Activated CD4-positive, alpha-beta T cell treated with anti-CD3 and anti-CD28 coated beads, Interleukin-2, amount 50 U/mL, for 48 hours (primary cell): ENCODE measurements around the gene CUL4A.
A peak's percentile ranks its signal among the peaks of the same experiment; 100 is the strongest.

Source experiments
- DNase-seq, 2 experiments: peaks; one replicate each; pipeline ENCODE4 v3.0.0-alpha.2; 2020

The CUL4A gene

GRCh38 chr13:113179374-113180230 lies 29.8 kb upstream of the CUL4A start:
- DNase-seq = no peak

DNA sequence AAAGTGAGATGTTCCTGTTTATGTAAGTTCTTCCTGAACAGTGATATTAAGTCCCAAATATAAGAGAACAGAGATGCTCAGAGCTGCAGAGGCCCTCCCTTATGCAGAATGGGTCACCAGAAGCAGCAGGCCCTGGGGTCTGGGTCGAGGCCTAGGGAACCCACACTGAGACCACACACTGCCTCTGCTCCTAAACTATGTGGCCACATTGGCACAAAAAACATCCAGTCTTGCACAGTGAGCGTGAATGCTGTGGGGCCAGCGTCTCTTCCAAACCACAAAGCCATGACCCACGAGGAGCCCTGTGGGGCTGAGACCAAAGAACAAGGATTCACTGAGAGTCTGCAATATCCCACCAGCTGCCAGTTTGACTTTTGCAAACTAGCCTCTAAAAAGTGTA lies 27.4 kb upstream of the CUL4A start:
- no peak for DNase-seq

- no peak for DNase-seq
Observed at GRCh38 chr13:113183450-113184129, 25.8 kb upstream of the CUL4A start.

GRCh38 chr13:113184568-113185440 lies 24.6 kb upstream of the CUL4A start:
- no peak for DNase-seq

DNA sequence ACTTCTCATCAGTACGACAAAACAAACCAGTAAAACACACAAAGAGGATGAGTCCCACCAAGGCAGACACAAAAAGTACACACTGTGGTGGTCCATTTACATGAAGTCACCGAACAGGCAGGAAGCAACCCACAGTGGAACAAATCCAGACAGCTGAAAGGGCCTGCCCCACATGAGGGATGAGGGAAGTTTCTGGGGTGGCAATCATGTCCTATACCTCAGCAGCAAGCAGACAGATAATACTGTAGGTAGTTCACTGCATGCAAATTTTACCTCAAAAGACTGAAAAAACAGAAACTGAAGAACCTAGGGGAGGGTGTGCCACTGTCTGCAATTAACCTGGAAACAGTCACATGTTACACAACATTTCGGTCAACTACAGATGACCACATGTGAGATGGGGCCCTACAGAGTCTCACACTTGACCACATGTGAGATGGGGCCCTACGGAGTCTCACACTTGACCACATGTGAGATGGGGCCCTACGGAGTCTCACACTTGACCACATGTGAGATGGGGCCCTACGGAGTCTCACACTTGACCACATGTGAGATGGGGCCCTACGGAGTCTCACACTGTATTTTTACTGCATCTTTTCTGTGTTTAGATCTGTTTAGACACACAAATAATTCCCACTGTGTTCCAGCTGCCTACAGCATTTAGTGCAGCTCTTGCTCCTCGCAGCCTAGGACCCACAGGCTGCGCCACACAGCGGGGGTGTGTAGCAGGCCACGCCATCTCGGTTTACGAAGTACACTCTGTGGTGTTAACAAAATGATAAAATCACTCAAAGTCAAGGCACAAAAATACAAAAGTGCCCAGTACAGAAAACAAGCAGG lies 23.1 kb upstream of the CUL4A start:
- DNase-seq = no peak

DNA sequence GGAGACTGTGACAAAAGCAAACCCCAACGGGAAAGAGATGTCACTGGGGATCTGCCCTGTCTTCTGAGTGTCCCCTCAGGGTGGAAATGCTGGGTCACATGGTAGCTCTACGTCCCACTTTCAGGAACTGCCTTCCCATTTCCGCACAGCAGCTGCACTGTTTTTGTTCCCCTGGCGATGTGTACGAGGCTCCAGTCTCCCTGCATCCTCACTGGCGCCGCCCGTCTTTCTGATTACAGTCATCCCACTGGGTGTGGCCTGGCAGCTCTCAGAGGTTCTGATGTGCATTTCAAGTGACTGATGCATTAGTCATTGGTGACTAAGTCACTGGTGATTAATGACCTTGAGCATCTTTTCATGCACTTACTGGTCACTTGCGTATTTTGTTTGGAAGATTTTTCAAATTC lies 22.1 kb upstream of the CUL4A start:
- DNase-seq = peak; percentile 71 to 80

DNA sequence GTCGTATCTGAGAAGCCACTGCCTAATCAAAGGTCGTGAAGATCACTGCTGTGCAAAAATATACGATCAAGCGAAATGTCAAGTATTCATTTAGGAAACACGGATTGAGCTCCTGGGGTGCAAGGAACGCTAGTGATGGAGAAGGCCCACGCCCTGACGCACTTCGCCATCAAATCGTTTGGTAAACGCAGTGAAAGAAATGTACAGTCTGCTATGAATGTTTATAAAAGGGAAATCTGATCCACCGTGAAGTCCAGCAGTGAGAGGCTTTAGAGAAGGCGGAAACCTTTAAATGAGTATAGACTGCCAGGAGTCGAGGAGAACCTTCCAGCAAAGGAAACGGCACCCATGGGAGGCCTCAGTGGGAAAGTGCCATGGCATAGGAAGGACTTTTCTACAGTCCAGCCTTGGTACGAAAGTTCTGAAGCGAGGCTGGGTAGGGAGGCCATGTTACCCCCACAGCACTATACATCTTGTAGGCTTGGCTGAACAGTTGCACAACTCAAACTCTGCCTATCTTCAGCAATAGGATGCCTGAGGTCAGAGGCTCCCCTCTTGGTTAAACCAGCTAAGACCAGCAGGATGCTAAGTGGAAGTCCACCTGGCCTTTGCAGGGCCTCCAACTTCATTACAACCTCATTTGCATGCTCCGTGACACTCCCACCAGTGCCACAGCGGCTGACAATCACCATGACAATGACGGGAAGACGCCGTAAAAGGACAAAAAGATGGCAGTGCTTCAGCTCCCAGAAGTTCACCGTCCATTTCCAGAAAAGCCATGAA lies 21.3 kb upstream of the CUL4A start:
- DNase-seq = no peak

- DNase-seq = no peak
Observed at GRCh38 chr13:113190181-113190580, 19.2 kb upstream of the CUL4A start.

DNA sequence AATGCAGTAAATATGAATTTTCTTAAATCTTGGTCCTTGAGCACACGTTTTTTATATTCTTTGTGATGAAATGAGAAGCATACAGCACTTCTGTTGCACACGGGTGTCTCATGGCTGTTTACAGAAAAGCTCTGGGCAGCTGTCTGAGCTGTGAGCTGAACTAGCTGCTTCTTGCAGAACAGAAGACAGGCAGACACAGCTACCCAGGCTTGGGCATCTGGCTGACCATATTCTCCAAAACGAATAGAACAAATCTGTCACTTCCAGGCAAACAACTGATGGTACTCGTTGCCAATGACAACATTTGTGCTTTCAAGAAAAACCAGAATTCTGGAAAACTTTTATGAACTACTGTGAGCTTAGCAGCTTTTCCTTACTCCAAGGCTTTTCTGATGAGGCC lies 17.1 kb upstream of the CUL4A start:
- no peak for DNase-seq

DNA sequence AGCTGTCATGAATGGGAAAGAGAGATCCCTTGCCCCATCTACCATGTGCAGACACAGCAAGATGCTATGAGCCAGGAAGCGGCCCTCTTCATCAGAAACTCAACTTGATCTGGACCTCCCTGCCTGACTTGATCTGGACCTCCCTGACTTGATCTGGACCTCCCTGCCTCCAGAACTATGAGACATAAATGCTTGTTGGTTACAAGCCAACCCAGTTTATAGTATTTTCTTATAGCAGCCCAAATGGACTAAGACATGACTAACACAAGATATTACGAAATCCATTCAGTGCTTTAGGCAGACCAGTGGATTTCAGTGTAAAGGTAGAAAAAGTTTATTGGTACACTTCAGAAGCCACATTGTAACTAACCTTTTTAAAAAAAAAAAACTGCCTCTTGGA lies 16.5 kb upstream of the CUL4A start:
- DNase-seq = no peak

GRCh38 chr13:113195360-113195759 lies 14.1 kb upstream of the CUL4A start:
- no peak for DNase-seq

- DNase-seq = no peak
Observed at GRCh38 chr13:113196970-113197737, 12.3 kb upstream of the CUL4A start.

DNA sequence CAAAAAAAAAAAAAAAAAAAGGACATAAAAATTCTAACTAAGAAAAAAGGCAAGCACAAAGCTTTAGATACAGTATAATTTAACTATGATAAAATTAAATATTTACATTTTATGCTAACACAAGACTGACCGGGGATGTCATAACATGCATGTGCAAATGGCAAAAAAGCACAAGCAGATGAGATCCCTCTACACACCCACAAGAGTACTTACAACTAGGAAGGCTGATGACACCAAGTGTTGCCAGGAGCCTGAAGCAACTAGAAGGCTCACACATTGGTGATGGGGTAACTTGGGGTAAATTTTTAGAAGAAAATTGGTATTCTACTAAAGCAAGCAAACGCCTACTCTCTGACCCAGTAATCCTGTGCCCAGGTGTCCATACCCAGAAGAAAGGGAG lies 7.6 kb upstream of the CUL4A start:
- DNase-seq = no peak

GRCh38 chr13:113202912-113203311 lies 6.5 kb upstream of the CUL4A start:
- no peak for DNase-seq

DNA sequence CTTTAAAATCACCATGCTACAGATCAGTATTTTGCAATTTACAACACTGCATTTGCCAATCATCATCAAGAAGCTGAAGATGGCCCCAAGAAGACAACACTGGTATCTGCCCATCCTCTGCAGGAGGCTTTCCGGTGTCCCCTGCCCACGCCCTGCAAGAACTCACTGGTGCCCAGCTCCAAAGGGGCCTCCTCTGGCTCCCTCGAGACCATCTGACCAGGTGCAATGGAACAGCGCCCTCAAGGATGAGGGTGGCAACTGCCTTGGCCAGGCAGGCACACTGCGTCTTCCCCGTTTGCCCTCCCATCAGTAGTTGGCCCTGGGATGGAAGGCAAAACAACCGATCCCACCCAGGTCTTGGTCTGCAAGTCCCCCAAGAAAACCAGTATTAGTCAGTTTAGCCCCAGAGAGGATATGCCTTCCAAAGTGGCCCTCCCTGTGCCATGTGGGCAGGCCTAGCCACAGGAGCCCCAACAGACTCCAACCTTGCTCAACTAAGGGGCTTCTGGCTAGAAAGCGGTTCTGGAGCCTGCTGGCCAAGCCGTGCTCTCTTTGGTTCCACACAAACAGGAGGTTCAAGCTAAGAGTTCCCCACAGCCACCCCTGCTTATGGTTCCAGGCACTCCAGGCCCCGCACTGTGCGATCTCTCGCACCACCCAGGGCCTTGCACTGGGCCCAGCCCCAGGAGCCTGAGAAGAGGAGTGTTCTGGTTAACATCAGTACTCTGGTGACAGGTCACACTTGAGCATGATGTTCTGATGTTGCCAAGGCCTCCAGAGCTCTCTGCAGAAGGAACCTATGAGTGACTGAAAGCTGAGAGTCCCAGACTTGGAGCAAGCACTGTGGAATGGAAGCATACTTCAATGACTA lies 5.7 kb upstream of the CUL4A start:
- no peak for DNase-seq

DNA sequence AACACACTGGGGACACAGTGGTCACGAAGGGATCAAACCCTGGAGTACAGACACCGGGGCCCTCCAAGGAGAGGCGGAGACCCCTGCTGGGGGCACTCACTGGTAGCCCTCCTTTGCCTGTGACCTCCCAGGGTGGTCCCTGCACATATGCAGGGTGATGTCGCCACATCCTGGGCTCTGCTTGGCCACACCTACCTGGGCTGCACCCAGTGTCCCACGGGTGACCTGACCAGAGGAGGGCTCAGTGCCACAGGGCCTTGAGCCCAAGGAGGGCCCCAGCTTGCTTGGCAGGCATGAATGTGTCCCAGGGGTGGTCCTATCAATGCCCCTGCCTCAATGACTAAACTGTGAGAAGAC lies 5.1 kb upstream of the CUL4A start:
- DNase-seq = no peak

GRCh38 chr13:113205428-113205931 lies 3.9 kb upstream of the CUL4A start:
- no peak for DNase-seq

GRCh38 chr13:113207460-113207859 lies 2.0 kb upstream of the CUL4A start:
- DNase-seq = no peak

DNA sequence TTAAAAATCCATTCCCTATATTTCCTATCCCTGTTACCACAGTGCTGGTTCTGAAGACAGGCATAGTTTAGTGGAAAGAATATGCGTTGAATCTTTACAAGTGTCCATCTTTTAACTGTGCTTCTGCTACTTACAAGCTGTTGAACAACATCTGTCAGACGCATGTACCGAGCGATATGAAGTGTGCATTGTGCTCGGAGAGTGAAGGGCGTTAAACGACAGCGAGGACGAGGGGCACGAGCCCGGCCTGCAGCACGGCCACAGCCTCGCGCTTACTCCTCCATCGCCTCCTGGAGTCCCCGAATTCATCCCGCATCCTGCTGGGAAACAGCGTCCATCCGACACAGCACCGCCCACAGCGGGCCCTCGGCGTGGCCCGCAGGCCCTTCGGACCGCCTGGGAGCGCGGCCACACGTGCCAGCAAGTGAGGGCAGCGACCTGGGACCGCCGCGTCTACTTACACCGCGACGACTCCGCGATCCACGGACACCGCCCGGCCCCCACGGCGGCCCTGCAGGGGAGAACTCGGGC lies 1.5 kb upstream of the CUL4A start:
- DNase-seq = peak; percentile 27 to 40
